PFSK-1 (cell line): ENCODE data around the gene DPEP1.

Experiments
- FOXP2 ChIP-seq: optimal IDR thresholded peaks from 2 replicates; pipeline ENCODE3; 2011; ENCODE audit warnings: borderline replicate concordance, control low read depth, inconsistent platforms; ENCODE audit not compliant: insufficient read depth; ENCODE audit errors: extremely low read length, extremely low read depth
- POLR2AphosphoS5 ChIP-seq: IDR thresholded peaks from 2 replicates; pipeline ENCODE4 v1.6.1; 2012; ENCODE audit warnings: low read depth, mild to moderate bottlenecking, control low read depth, low read length, moderate library complexity
- REST ChIP-seq, 2 experiments: IDR thresholded peaks; 2 replicates each; pipeline versions ENCODE4 v1.6.1 to v1.8.0; 2011 to 2012; ENCODE audit warnings: low read depth in 2 of 2, low read length in 2 of 2, control low read depth in 1 of 2, inconsistent platforms in 1 of 2, mild to moderate bottlenecking in 1 of 2, moderate library complexity in 1 of 2; ENCODE audit not compliant: insufficient read depth in 1 of 2
- SIN3A ChIP-seq: IDR thresholded peaks from 2 replicates; pipeline ENCODE4 v1.6.1; 2012; ENCODE audit warnings: mild to moderate bottlenecking, low read length, moderate library complexity, borderline replicate concordance; ENCODE audit not compliant: insufficient read depth
- TAF1 ChIP-seq: IDR thresholded peaks from 2 replicates; pipeline ENCODE4 v1.6.1; 2012; ENCODE audit warnings: low read length, control low read depth, borderline replicate concordance; ENCODE audit not compliant: insufficient read depth

Gene DPEP1

GRCh38 chr16:89636663-89637062 is 23.2 kb downstream of the DPEP1 start:
- TF ChIP-seq REST (IDR thresholded peaks at IDR 0.05; ENCODE audit: insufficient read depth in 1 of 2, low read depth in 2 of 2, low read length in 2 of 2), result no peak
- no peak for TF ChIP-seq TAF1
- TF ChIP-seq SIN3A, result no peak
- no peak for TF ChIP-seq FOXP2
- no peak for TF ChIP-seq POLR2AphosphoS5

GRCh38 chr16:89637379-89637778 is 23.9 kb downstream of the DPEP1 start:
- no peak for TF ChIP-seq SIN3A
- TF ChIP-seq FOXP2, result no peak
- no peak for TF ChIP-seq TAF1
- no peak for TF ChIP-seq POLR2AphosphoS5
- TF ChIP-seq REST (IDR thresholded peaks at IDR 0.05; ENCODE audit: insufficient read depth in 1 of 2, low read depth in 2 of 2, low read length in 2 of 2), result no peak

- TF ChIP-seq SIN3A (no peak), FOXP2 (no peak), TAF1 (no peak), REST (IDR thresholded peaks at IDR 0.05; ENCODE audit: insufficient read depth in 1 of 2, low read depth in 2 of 2, low read length in 2 of 2) (no peak), POLR2AphosphoS5 (no peak)
Observed at GRCh38 chr16:89638455-89638854, 25.0 kb downstream of the DPEP1 start.

- TF ChIP-seq SIN3A, result no peak
- TF ChIP-seq REST (IDR thresholded peaks at IDR 0.05; ENCODE audit: insufficient read depth in 1 of 2, low read depth in 2 of 2, low read length in 2 of 2), result no peak
- no peak for TF ChIP-seq TAF1
- no peak for TF ChIP-seq FOXP2
- no peak for TF ChIP-seq POLR2AphosphoS5
Observed at GRCh38 chr16:89639385-89639784, 25.9 kb downstream of the DPEP1 start.
